Epithelial cell of esophagus (primary cell): ENCODE data around the gene ZNF835.
A peak's percentile ranks its signal among the peaks of the same experiment; 100 is the strongest.
"Not testable (repeated sequence)": the region's sequence is repeated elsewhere in the genome, so short reads cannot be mapped to it uniquely, and the experiment has no call there.

ENCODE experiments used
- DNase-seq: peaks from one replicate; pipeline ENCODE4 v3.0.0; 2010; ENCODE audit warnings: low read depth
- H3K4me3 ChIP-seq: 2 replicates; pipeline ENCODE4 v1.5.1; 2011; ENCODE audit warnings: mild to moderate bottlenecking, low read length, control low read depth
- CTCF ChIP-seq: IDR thresholded peaks from 2 replicates; pipeline ENCODE4 v1.5.1; 2011; ENCODE audit warnings: low read depth, mild to moderate bottlenecking, low read length, control low read depth, inconsistent platforms; ENCODE audit not compliant: insufficient read depth; ENCODE audit errors: missing control alignments

ZNF835 gene

GRCh38 chr19:56681702-56682101 lies 10.1 kb upstream of the ZNF835 start:
- TF ChIP-seq CTCF, result no peak
- no peak overlapping the region for H3K4me3 ChIP-seq
- DNase-seq, result no peak

GRCh38 chr19:56678205-56678604 lies 6.6 kb upstream of the ZNF835 start:
- DNase-seq, result no peak
- TF ChIP-seq CTCF, result no peak

GRCh38 chr19:56672610-56673009 lies 1.1 kb upstream of the ZNF835 start:
- H3K4me3 ChIP-seq, DNase-seq: not testable (repeated sequence)

More at GRCh38 chr19:56678205-56678604, 6.6 kb upstream of the ZNF835 start:
- H3K4me3 ChIP-seq, result no peak overlapping the region

- no peak for TF ChIP-seq CTCF
- peak overlapping the region; percentile 13 for H3K4me3 ChIP-seq
- no peak for DNase-seq
Measured at GRCh38 chr19:56670961-56671612, 470 bp downstream of the ZNF835 start.

- no peak for DNase-seq
- TF ChIP-seq CTCF, result no peak
- no peak overlapping the region for H3K4me3 ChIP-seq
Measured at GRCh38 chr19:56670401-56670960, 1.1 kb downstream of the ZNF835 start.

GRCh38 chr19:56668676-56669075 lies 2.9 kb downstream of the ZNF835 start:
- TF ChIP-seq CTCF, result no peak
- H3K4me3 ChIP-seq, result no peak overlapping the region
- no peak for DNase-seq

- no peak for TF ChIP-seq CTCF
- DNase-seq, result no peak
- no peak overlapping the region for H3K4me3 ChIP-seq
Measured at GRCh38 chr19:56667311-56667870, 4.2 kb downstream of the ZNF835 start.
